BE2C (cell line): ENCODE results near the gene MR1.
"Not testable (repeated sequence)": the region's sequence is repeated elsewhere in the genome, so short reads cannot be mapped to it uniquely, and the experiment has no call there.

Experiments
- DNase-seq: peaks from one replicate; pipeline ENCODE4 v3.0.0-alpha.2; 2020
- H3K27me3 ChIP-seq: fragments of 250-450 bp; sonication (Bioruptor Pico); 2 replicates; pipeline ENCODE4 v1.5.1; 2020; ENCODE audit warnings: mild to moderate bottlenecking
- H3K36me3 ChIP-seq: fragments of 250-450 bp; sonication (Bioruptor Pico); 2 replicates; pipeline ENCODE4 v1.5.1; 2020; ENCODE audit warnings: mild to moderate bottlenecking
- H3K4me1 ChIP-seq: fragments of 250-450 bp; sonication (Bioruptor Pico); 2 replicates; pipeline ENCODE4 v1.5.1; 2020
- H3K4me3 ChIP-seq: 2 replicates; pipeline ENCODE4 v1.5.1; 2011; ENCODE audit warnings: low read depth, low read length
- H3K9me3 ChIP-seq: fragments of 250-450 bp; sonication (Bioruptor Pico); 2 replicates; pipeline ENCODE4 v1.5.1; 2020
- TF ChIP-seq, protein P1 (sequence below): IDR thresholded peaks from 2 replicates; pipeline ENCODE4 v1.5.1; 2012; ENCODE audit warnings: mild to moderate bottlenecking, low read depth, low read length

MR1 gene

DNA sequence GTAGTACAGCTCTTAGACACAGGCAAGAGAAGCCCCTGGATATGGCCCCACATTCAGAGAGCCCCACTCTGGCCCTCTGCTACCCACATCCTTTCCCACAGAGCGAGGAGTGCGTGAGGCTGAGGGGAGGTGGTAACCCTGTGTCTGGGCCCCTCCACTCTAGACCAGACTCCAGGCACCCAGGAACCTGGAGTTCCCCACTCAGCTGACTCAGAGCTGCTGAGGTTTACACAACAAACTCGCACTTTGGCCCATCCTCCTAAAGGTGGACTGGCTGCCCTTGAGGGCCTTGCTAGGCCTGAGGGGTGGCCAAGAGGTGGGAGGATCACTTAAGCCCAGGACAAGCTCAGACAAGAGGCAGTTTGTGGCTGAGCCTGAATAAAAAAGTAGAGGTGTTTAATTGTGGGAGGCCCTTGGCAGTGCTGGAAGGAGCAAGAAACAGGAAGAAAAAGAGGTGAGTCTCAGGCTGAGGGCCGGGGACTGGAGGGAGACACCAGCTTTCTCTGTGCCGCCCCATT lies 10.7 kb downstream of the MR1 start:
- DNase-seq: no peak
- Histone ChIP-seq H3K9me3 (no peaks in the 10 kb centered on the region), H3K36me3 (no peaks in the 10 kb centered on the region), H3K27me3 (no peaks in the 10 kb centered on the region), H3K4me3 (no peak overlapping the region), H3K4me1 (no peaks in the 10 kb centered on the region)
- TF ChIP-seq, protein P1, sequence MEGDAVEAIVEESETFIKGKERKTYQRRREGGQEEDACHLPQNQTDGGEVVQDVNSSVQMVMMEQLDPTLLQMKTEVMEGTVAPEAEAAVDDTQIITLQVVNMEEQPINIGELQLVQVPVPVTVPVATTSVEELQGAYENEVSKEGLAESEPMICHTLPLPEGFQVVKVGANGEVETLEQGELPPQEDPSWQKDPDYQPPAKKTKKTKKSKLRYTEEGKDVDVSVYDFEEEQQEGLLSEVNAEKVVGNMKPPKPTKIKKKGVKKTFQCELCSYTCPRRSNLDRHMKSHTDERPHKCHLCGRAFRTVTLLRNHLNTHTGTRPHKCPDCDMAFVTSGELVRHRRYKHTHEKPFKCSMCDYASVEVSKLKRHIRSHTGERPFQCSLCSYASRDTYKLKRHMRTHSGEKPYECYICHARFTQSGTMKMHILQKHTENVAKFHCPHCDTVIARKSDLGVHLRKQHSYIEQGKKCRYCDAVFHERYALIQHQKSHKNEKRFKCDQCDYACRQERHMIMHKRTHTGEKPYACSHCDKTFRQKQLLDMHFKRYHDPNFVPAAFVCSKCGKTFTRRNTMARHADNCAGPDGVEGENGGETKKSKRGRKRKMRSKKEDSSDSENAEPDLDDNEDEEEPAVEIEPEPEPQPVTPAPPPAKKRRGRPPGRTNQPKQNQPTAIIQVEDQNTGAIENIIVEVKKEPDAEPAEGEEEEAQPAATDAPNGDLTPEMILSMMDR: no peak

DNA sequence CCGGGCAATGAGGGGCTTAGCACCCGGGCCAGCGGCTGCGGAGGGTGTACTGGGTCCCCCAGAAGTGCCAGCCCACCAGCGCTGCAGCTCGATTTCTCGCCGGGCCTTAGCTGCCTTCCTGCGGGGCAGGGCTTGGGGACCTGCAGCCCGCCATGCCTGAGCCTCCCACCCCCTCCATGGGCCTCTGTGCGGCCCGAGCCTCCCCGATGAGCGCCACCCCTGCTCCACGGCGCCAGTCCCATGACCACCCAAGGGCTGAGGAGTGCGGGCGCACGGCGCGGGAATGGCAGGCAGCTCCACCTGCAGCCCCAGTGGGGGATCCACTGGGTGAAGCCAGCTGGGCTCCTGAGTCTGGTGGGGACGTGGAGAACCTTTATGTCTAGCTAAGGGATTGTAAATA lies 12.2 kb downstream of the MR1 start:
- not testable (repeated sequence) for H3K4me3 ChIP-seq, H3K27me3 ChIP-seq, DNase-seq, H3K36me3 ChIP-seq, H3K9me3 ChIP-seq, H3K4me1 ChIP-seq

DNA sequence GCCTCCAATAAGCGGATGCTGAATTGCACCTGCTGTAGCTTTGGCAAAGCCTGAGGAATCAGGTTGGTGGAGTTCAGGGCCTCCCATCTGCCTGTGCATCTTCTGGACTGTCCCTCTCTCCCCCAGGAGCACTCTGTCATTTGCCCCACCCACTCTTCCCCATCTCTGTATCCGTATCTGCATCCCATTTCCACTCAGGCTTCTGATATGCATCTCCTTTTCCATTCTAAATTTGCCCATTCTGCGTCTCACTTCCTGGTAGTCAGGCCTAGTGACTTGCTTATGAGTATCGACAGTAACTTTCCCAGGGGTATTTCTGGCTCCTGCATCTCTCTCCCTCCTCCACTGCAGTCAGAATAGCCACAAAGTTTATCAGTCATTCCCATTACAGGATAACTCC lies 15.6 kb downstream of the MR1 start:
- TF ChIP-seq, protein P1: no peak
- Histone ChIP-seq H3K9me3 (no peaks in the 10 kb centered on the region), H3K27me3 (no peaks in the 10 kb centered on the region), H3K4me3 (no peak overlapping the region), H3K4me1 (no peaks in the 10 kb centered on the region), H3K36me3 (no peaks in the 10 kb centered on the region)
- no peak for DNase-seq

DNA sequence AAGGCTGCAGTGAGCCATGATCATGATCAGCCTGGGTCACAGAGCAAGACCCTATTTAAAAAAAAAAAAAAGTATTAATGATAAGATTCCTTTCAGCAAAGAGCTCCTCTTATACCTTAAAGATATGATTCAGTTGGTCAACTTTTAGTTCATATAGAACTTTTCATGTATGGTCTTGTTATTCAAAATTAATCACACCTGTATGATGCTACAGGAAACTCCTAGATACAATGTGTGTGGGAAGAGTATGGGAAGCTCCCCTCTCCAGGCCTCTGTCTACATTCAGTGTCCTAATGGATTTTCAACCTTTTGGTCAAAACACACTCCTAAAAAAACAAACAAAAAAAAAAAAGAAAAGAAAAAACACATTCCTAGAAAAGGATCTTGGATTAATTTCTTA lies 17.1 kb downstream of the MR1 start:
- H3K36me3 ChIP-seq: no peaks in the 10 kb centered on the region
- no peaks in the 10 kb centered on the region for H3K9me3 ChIP-seq
- H3K27me3 ChIP-seq: no peaks in the 10 kb centered on the region
- TF ChIP-seq, protein P1: no peak
- no peaks in the 10 kb centered on the region for H3K4me1 ChIP-seq
- no peak for DNase-seq
- no peak overlapping the region for H3K4me3 ChIP-seq

DNA sequence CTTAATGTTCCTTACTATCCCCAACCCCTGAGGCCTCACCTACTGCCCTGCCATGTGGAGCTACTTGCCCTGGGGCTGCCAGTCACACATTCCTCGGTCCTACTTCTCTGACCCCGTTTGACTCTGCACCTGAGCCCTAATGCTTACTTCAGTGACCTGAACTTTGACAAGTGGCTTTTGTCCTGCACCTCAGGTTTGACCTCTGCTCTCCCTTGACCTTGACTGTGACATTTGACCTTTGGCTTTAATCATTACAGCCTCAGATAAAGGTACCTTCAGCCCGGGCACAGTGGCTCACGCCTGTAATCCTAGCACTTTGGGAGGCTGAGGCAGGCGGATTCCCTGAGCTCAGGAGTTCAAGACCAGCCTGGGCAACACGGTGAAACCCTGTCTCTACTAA lies 22.8 kb downstream of the MR1 start:
- DNase-seq: no peak
- no peaks in the 10 kb centered on the region for H3K4me1 ChIP-seq
- no peaks in the 10 kb centered on the region for H3K27me3 ChIP-seq
- H3K9me3 ChIP-seq: no peaks in the 10 kb centered on the region
- H3K36me3 ChIP-seq: no peaks in the 10 kb centered on the region
- no peak overlapping the region for H3K4me3 ChIP-seq
- TF ChIP-seq, protein P1: no peak

DNA sequence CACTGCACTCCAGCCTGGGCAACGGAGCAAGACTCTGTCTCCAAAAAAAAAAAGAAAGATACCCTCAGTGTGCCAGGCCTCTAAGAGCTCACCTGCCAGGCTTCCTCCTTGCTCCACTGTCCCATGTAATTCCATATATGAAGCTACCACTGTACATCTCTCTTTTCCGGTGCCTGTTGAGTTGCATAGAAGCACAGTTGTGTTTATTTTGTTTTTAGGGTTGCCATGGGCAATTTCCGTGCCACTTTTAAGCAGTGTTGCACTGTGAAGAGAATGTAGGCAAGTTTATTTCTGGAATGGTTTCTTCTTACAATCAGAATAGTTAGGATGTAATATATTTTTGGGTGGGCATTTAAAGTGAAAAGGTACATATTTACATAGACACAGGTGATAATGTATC lies 23.3 kb downstream of the MR1 start:
- Histone ChIP-seq H3K36me3 (no peaks in the 10 kb centered on the region), H3K4me1 (no peaks in the 10 kb centered on the region), H3K4me3 (no peak overlapping the region), H3K27me3 (no peaks in the 10 kb centered on the region), H3K9me3 (no peaks in the 10 kb centered on the region)
- TF ChIP-seq, protein P1: no peak
- DNase-seq: no peak

DNA sequence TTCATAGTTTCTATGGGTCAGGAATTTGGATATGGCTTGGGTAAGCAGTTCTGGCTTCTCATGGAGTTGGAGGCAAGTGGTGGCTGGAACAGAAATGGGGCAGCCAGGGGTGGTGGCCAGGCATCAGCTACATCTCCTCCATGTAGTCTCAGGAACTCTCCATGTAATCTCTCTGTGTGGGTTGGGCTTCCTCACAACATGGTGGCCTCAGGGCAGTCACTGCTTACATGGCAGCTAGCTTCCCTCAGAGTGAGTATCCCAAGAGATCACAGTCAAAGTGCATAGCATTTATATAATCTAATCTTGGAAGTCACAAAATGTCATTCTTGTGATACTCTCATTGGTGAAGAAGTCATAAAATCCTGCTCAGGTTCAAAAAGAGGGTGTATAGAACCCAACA lies 25.7 kb downstream of the MR1 start:
- TF ChIP-seq, protein P1: no peak
- Histone ChIP-seq H3K9me3 (no peaks in the 10 kb centered on the region), H3K4me1 (no peaks in the 10 kb centered on the region; the same call in 1 of the 2 replicates)

More for the DNA sequence above, 25.7 kb downstream of the MR1 start:
- no peaks in the 10 kb centered on the region for H3K36me3 ChIP-seq
- DNase-seq: no peak
- H3K4me3 ChIP-seq: no peak overlapping the region
- no peaks in the 10 kb centered on the region for H3K27me3 ChIP-seq
